ENCODE results near the gene TBC1D8.

- TF ChIP-seq CTCF (IDR thresholded peaks at IDR 0.05; ENCODE audit: insufficient read depth, low read length): no peak
- no peak for TF ChIP-seq POLR2AphosphoS5 (IDR thresholded peaks at IDR 0.05; ENCODE audit: low read depth)
Measured at GRCh38 chr2:101147062-101147461, 4.1 kb downstream of the TBC1D8 start.

All from HL-60 (cell line).